Adrenal gland (tissue), 12 donors: ENCODE measurements around the gene PDIK1L. TPM values are rescaled to one million over a fixed set of nuclear protein-coding genes. Genes with fewer than 3 reads are reported as not detected.

Source experiments
- DNase-seq, 7 donors: peaks; one replicate each; pipeline ENCODE4 v3.0.0-alpha.2; 2019 to 2020
- H3K27ac ChIP-seq, 5 donors: fragments of 200-600 bp; sonication (generic) in 4 of 5; 1 replicate in 3 of 5; 2 replicates in 2 of 5; pipeline versions ENCODE4 v1.5.1 to v1.8.0; 2016 to 2020; ENCODE audit warnings: mild to moderate bottlenecking in 1 of 5
- H3K27me3 ChIP-seq: fragments of 200-600 bp; 2 replicates; pipeline ENCODE4 v1.8.0; 2021
- H3K36me3 ChIP-seq, 2 donors: fragments of 200-600 bp; replicated peaks in 1 of 2; 1 replicate in 1 of 2; 2 replicates in 1 of 2; pipeline versions ENCODE4 v1.5.1 to v1.8.0; 2018 to 2022
- H3K4me1 ChIP-seq, 2 donors: fragments of 200-600 bp; replicated peaks in 1 of 2; 1 replicate in 1 of 2; 2 replicates in 1 of 2; pipeline versions ENCODE4 v1.5.1 to v1.8.0; 2018 to 2021
- H3K4me3 ChIP-seq, 4 donors: fragments of 200-600 bp; sonication (generic) in 3 of 4; one replicate each; pipeline ENCODE4 v1.5.1; 2016 to 2018
- H3K9me3 ChIP-seq, 3 donors: fragments of 200-600 bp; sonication (generic) in 1 of 3; replicated peaks in 1 of 3; 1 replicate in 2 of 3; 2 replicates in 1 of 3; pipeline versions ENCODE4 v1.5.1 to v1.8.0; 2016 to 2021
- CTCF ChIP-seq, 6 experiments: fragments of 450-650 bp in 4 of 6; fragments of 200-600 bp in 2 of 6; sonication (generic) in 1 of 6; IDR thresholded peaks; 1 replicate in 5 of 6; 2 replicates in 1 of 6; pipeline versions ENCODE4 v1.5.1 to v1.8.0; 2016 to 2021; ENCODE audit warnings: antibody characterized with exemption in 6 of 6, mild to moderate bottlenecking in 2 of 6, moderate library complexity in 1 of 6
- POLR2A ChIP-seq, 2 donors: fragments of 450-650 bp; IDR thresholded peaks; one replicate each; pipeline ENCODE4 v1.6.1; 2017; ENCODE audit warnings: antibody characterized with exemption in 2 of 2, mild to moderate bottlenecking in 2 of 2, moderate library complexity in 1 of 2
- WGBS, 4 donors: extraction: QIAGEN DNeasy Blood & Tissue Kit in 2 of 4; methylation state at CpG; one replicate each; pipeline versions ENCODE4 v1.1.5 to v1.1.7; 2013 to 2017; 5-methylcytosine and 5-hydroxymethylcytosine counted together
- intact Hi-C, 2 donors: fragments of 100-400 bp; cut with DNase I; formaldehyde crosslinking; loops; one replicate each; pipeline versions ENCODE4 v1.14.1 to v1.15.0; 2022 to 2023
- polyA plus RNA-seq, 3 donors: library from polyadenylated mRNA; stranded (reverse); fragments of 200-250 nt in 2 of 3; fragments of 350-450 nt in 1 of 3; fragmentation: Illumina TruSeq in 1 of 3; extraction: RNeasy Lipid Tissue Mini Kit (QIAGEN cat#74804) in 1 of 3; gene quantifications; one replicate each; pipeline ENCODE4 v1.2.3, GENCODE V29; 2013 to 2014
- total RNA-seq, 9 donors: library from RNA; depleted of rRNA in 4 of 9; stranded (reverse); fragments of >200 nt in 4 of 9; fragments of 120-200 nt in 1 of 9; fragmentation: NEBNext Ultra II Directional in 1 of 9; extraction: Animal tissue kit (Norgen Biotek cat#: 25700) in 1 of 9; gene quantifications; one replicate each; pipeline versions ENCODE4 v1.1.0 to v1.2.4, GENCODE V29; 2013 to 2023
- donor health status: healthy with polysubstance abuse.
- donor health status: Bipolar disorder and iron deficiency.
- donor health status: DM: yes; HTN: yes; CAD: no.
- donor health status: DM: no; HTN: no; CAD: no.
- donor health status: DM: no; HTN: no; CAD: no.
- donor health status: DM: yes; HTN: yes; CAD: no.

The PDIK1L gene
- total and polyA plus RNA-seq, 12 donors, result 1.6 to 9.8 (median 7.2) TPM

GRCh38 chr1:26078286-26079177, 33.1 kb upstream of the PDIK1L start:
- H3K27me3 ChIP-seq, result peaks cover 16% of the 10 kb centered on the region
- no peak for DNase-seq
- no peaks in the 10 kb centered on the region for H3K9me3 ChIP-seq
- H3K4me1 ChIP-seq, result no peaks in the 10 kb centered on the region
- intact Hi-C loops, result no loop called here
- H3K4me3 ChIP-seq, result no peak overlapping the region
- H3K36me3 ChIP-seq, result no peaks in the 10 kb centered on the region
- no peak overlapping the region for H3K27ac ChIP-seq
- WGBS, 4 donors, result 70 to 77% (median 75%) methylated on average over 8 of the region's 8 CpGs
- TF ChIP-seq POLR2A (IDR thresholded peaks at IDR 0.05), result no peak
- no peak for TF ChIP-seq CTCF (IDR thresholded peaks at IDR 0.05)

- Histone ChIP-seq H3K27ac (no peak overlapping the region), H3K4me3 (no peak overlapping the region), H3K36me3 (no peaks in the 10 kb centered on the region), H3K4me1 (no peaks in the 10 kb centered on the region), H3K9me3 (no peaks in the 10 kb centered on the region), H3K27me3 (peaks cover 14% of the 10 kb centered on the region)
- no peak for DNase-seq
- no peak for TF ChIP-seq POLR2A (IDR thresholded peaks at IDR 0.05)
- no peak for TF ChIP-seq CTCF (IDR thresholded peaks at IDR 0.05)
- intact Hi-C loops, result no loop called here
- WGBS, 4 donors, result 72 to 89% (median 75%) methylated on average over 7 of the region's 7 CpGs
Measured at GRCh38 chr1:26079178-26079563, 32.5 kb upstream of the PDIK1L start.

GRCh38 chr1:26079960-26080814, 31.4 kb upstream of the PDIK1L start:
- Histone ChIP-seq H3K9me3 (no peaks in the 10 kb centered on the region), H3K36me3 (no peaks in the 10 kb centered on the region), H3K27ac (no peak overlapping the region), H3K4me1 (no peaks in the 10 kb centered on the region), H3K27me3 (peaks cover 14% of the 10 kb centered on the region), H3K4me3 (no peak overlapping the region)
- intact Hi-C loops, result no loop called here
- DNase-seq, result peak in 1 of 7 donors; percentile 10
- no peak for TF ChIP-seq CTCF (IDR thresholded peaks at IDR 0.05)
- no peak for TF ChIP-seq POLR2A (IDR thresholded peaks at IDR 0.05)
- 54 to 65% (median 59%) methylated on average over 9 of the region's 9 CpGs for WGBS, 4 donors

GRCh38 chr1:26081267-26082019, 30.2 kb upstream of the PDIK1L start:
- Histone ChIP-seq H3K27me3 (peaks cover 20% of the 10 kb centered on the region), H3K27ac (no peak overlapping the region), H3K4me3 (no peak overlapping the region), H3K9me3 (no peaks in the 10 kb centered on the region), H3K36me3 (no peaks in the 10 kb centered on the region), H3K4me1 (no peaks in the 10 kb centered on the region)
- no peak for TF ChIP-seq CTCF (IDR thresholded peaks at IDR 0.05)
- no peak for TF ChIP-seq POLR2A (IDR thresholded peaks at IDR 0.05)
- no peak for DNase-seq
- 74 to 91% (median 74%) methylated on average over 5 to 8 of the region's 8 CpGs for WGBS, 4 donors
- intact Hi-C loops, result no loop called here
